HG03571 (cell line): Measurements from ENCODE around the gene TBC1D24.
"Not testable (repeated sequence)": the region's sequence is repeated elsewhere in the genome, so short reads cannot be mapped to it uniquely, and the experiment has no call there.

Experiments
- ATAC-seq: cut with Tn5 transposase; IDR thresholded peaks from one replicate; pipeline ENCODE4 v1.9.1; 2021; ENCODE audit not compliant: unreplicated experiment

Gene TBC1D24

GRCh38 chr16:2531371-2531695 is 56.4 kb downstream of the TBC1D24 start, which contains the start of gene CEMP1:
Gene CEMP1 (minus strand): TSS chr16:2531408. CDS start chr16:2531073, 335 bp downstream.
- no peak for ATAC-seq

DNA sequence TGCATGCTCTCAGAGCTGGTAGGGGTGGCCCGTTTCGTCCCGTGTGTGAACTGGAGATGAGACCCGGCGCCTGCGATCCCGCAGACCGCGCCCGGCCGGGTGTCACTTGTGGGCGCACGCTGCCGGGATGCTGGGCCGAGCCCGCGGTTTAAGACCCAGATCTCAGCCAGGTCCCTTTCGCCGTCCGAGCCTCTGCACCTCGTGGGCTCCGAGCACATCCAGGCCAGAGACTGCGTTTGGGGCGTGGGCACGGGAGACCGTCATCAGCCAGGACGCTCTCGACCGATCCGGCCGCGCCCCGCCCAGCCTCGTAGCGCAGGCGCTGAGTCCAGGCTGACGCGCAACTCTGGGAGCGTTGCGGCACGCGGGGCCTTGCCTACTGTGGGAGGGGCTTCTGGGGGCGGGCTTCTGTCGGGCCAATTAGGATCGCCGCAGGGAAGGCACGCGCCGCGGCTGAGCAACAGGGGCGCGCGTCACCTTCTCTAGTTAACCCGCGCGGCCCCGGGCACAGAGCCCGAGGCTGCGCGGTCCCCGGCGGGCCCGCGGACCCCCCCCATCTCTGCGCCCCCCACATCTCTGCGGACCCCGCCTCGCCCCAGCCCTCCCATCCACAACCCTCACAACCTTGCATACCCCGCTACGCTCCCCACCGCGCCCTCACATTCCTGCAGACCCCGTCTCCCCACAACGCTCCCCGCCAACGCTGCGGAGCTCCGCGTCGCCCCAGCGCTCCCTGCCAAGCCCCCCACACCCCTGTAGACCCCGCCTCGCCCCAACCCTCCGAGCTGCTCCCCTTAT is 57.0 kb downstream of the TBC1D24 start:
- ATAC-seq: peak; percentile 68

- ATAC-seq: no peak
These were observed 57.7 kb downstream of the TBC1D24 start for GRCh38 chr16:2532494-2533141.

DNA sequence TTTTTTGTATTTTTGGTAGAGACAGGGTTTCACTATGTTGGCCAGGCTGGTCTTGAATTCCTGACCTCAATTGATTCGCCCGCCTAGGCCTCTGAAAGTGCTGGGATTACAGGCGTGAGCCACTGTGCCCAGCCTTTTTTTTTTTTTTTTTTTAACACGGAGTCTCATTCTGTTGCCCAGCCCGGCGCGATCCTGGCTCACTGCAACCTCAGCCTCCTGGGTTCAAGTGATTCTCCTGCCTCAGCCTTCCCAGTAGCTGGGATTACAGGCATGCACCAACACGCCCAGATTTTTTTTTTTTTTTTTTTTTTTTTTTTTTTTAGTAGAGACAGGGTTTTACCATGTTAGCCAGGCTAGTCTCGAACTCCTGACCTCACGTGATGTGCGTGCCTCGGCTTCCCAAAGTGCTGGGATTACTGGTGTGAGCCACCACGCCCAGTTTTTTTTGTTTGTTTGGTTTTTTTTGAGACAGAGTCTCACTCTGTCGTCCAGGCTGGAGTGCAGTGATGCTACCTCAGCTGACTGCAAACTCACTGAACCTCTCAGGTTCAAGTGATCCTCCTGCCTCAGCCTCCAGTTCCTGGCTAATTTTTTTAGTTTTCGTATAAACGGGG is 58.3 kb downstream of the TBC1D24 start:
- ATAC-seq: not testable (repeated sequence)

DNA sequence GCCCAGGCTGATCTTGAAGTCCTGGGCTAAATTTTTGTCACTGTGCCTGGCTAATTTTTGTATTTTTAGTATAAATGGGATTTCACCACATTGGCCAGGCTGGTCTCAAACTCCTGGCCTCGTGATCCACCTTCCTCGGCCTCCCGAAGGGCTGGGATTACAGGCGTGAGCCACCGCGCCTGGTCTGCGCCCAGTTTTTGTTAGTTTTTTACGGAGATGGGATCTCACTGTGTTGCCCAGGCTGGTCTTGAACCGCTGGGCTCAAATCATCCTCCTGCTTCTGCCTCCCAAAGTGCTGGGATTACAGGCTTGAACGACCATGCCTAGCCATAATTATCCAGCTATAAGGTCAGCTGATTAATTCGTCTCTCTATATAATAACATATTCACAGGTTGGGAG is 59.0 kb downstream of the TBC1D24 start:
- no peak for ATAC-seq

GRCh38 chr16:2534335-2534734 is 59.4 kb downstream of the TBC1D24 start:
- ATAC-seq: not testable (repeated sequence)

- ATAC-seq: no peak
These were observed 60.7 kb downstream of the TBC1D24 start for GRCh38 chr16:2535625-2536013.

- peak; percentile 72 for ATAC-seq
These were observed 62.8 kb downstream of the TBC1D24 start, which contains the start of gene PDPK1 for GRCh38 chr16:2537451-2538379. Gene PDPK1 (plus strand): TSS chr16:2538021. CDS start chr16:2538113, 92 bp downstream.

DNA sequence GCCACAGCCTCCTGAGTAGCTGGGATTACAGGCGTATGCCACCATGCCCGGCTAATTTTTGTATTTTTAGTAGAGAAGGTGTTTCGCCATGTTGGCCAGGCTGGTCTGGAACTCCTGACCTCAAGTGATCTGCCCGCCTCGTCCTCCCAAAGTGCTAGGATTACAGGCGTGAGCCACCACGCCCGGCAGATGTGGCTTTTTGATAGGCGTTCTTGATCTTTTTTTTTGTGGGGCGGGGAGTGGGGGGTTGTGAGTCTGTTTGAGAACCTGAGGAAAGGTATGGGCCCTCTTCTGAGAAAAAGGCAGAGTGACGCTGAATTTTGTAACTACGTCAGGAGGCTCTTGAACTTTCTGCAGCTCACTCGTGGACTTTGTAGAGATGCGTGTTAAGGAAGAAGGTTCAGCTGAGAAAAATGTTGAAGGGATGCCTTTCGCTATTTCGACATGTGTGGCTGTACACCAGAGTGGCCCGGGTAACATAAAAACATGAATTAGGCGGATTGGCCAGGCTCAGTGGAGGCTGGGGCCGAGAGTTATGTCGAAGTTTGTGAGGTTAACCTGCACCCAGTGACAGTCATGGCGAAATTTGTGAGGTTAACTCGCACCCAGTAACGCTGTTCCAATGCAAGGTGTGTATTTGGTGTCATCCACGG is 64.4 kb downstream of the TBC1D24 start:
- not testable (repeated sequence) for ATAC-seq

GRCh38 chr16:2539845-2540458 is 65.0 kb downstream of the TBC1D24 start:
- not testable (repeated sequence) for ATAC-seq

DNA sequence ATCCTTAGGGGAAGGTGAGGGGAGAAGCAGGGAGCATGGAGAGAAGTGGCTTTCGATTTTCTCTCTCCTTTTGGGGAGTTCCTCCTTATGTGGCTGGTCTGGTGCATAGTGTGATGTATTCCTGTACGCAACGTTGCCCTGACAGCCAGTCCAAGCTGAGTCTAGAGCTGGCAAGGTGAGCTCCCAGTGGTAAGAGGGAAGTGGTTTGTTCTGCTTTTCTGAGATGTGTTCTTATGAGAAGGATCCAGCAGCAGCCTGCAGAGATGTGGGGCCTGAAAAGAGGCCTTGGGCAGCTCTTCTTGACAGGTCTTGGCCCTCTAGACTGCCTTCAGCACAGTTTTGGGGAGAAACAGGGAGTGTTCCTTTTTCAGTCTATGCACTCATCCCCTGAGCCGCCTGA is 66.0 kb downstream of the TBC1D24 start:
- ATAC-seq: not testable (repeated sequence)

DNA sequence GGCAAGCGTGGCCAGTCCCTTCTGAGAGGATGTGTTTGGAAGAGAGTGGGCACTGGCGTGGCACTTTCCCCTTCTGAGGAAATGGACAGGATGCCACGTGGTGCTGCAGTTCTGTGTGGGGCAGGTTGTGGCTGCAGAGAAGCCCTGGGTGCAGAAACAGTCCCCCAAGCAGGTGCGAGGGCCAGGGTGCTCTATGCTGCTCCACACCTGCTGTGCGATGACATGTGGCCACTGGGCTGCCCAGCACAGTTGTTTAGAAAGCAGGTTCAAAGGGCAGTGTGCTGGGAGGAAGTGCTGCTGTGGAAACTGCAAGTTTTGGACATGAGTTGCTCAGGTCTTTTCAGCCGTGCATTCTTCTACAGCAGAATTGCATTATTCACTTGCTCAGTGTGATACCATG is 66.5 kb downstream of the TBC1D24 start:
- ATAC-seq: not testable (repeated sequence)

GRCh38 chr16:2543771-2544170 is 68.8 kb downstream of the TBC1D24 start:
- not testable (repeated sequence) for ATAC-seq

DNA sequence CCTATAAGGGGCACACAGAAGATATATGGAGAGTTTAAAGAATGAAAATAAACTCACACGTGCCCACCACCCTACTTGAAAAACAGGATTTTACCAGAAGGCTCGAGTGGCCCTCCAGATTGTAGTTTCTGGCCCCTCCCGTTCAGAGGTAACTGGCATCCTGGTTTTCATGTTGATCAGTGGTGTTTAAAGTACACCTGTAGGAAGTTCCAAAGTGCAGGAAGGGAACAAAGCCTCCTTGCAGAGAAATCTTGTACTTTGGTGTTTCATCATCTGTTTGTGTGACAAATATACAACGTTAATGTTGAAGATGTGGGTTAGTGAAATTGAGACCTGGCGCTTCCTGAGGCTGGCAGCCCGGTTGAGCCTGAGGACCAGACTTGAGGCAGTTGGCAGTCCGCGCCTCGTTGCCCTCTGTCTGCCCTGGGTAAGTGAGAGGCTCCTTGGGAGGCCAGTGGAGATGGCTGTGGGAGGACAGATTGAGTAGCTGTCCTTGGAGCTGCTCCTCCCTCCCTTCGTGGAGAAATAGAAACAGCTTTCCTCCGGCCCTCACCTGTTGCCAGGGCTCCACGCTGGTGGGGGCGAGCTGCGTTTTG is 75.5 kb downstream of the TBC1D24 start:
- not testable (repeated sequence) for ATAC-seq

DNA sequence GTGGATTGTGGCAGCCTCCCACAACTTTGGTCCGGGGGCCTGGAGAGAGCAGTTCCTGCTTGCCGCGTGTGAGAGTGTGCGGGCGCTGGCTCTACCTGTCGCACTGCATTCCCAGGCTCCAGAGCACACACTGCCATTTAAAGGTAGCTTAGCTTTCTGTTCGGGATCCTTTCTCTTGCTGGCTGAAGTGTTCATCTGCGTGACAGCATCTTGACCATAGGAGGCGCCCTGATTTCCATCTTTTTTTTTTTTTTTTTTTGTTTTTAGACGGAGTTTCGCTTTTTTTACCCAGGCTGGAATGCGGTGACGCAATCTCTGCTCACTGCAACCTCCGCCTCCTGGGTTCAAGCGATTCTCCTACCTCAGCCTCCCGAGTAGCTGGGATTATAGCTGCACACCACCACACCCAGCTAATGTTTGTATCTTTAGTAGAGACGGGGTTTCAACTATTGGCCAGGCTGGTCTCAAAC is 76.5 kb downstream of the TBC1D24 start:
- ATAC-seq: not testable (repeated sequence)

DNA sequence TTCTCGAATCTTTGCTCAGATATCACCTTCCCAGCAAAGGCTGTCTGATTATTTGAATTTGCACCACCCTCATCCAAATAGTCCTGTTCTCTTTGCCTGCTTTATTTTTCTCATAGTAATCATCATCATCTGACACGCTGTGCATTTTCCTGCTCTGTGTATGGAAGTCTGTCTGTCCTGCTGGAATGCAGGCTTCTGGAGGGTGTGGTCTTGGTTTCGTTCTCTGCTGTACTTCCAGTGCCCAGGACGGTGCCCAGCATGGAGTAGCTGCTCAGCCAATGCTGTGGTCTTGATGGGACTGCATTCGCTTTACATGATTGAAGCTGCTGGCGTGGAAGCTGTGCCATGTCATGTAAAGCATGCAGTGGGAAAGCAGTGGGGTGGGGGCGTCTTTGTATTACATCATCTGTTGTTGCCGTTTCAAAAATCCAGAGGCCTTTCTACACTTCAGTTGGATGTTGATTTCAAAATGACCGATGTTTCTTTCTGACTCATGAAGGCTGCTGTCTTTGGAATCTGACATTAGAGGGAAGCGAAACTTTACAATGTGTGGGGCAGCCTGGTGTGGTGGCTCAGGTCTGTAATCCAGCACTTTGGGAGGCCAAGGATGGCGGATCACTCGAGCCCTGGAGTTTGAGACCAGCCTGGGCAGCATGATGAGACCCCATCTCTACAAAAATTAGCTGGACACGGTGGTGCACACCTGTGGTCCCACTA is 79.9 kb downstream of the TBC1D24 start:
- not testable (repeated sequence) for ATAC-seq
